ENCODE data around the gene LRR1.

GRCh38 chr14:49619730-49620129 lies 21.0 kb downstream of the LRR1 start:
- TF ChIP-seq POLR2AphosphoS5 (IDR thresholded peaks at IDR 0.05) (no peak), CTCF (IDR thresholded peaks at IDR 0.05) (no peak), POLR2A (IDR thresholded peaks at IDR 0.05) (no peak)
